ENCODE data around the gene TRMT1.
"Not testable (repeated sequence)": the region's sequence is repeated elsewhere in the genome, so short reads cannot be mapped to it uniquely, and the experiment has no call there.

The TRMT1 gene

DNA sequence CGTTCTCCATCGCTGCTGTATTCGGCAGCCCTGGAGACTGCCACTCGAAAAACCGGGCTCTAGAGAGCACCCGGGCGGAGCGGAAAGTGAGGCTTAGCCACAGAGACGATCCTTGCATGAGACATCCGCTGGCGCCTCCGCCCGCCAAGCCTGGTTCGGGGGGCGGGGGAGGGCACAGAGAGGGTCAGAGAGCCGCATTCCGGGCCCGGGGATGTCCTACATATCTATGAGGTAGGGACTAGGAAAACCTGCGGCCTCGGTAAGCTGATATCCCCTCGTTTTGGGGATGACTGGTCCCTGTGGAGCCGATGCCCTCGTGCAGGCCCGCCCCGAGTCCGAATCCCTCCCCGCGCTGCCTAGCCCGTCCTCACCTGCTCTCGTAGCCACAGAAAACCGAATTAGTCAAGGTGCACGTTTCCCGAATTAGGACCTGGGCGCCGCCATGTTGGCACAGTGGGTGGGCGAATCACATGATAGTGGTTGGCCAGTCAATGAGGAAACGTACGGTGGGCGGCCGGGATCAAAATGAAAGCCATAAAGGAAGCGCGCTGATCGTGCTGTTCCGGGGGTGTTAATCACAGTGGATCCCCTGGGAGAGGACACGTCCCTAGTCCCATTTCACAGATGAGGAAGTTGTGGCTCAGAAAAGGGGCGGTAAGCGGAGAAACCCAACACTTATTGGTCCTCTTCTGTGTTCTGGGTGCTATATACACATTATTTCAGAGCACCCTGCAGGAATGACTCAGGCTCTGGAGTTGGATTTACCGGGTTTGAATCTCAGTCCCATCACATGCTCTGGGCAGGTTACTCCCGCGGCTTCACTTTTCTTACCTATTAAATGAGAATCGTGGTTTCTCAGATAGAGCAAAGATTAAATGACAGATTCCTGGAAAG is at the start of gene TRMT1:
Gene TRMT1, minus strand, starts transcription at position 459 of the 894 bp plus-strand sequence. Its CDS starts 341 bp downstream, at position 118.
- peak; percentile 93 for DNase-seq

DNA sequence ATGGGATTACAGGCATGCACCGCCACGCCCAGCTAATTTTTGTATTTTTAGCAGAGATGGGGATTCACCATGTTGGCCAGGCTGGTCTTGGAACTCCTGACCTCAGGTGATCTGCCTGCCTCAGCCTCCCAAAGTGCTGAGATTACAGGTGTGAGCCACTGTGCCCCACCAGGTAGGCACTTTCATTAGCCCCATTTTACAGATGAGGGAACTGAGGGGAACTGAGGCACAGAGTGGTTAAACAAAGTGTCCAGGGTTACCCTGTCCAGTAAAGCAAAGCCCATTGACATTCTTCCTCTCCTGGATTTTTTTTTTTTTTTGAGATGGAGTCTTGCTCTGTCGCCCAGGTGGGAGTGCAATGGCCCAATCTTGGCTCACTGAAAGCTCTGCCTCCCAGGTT is 49.6 kb upstream of the TRMT1 start:
- DNase-seq, result not testable (repeated sequence)

DNA sequence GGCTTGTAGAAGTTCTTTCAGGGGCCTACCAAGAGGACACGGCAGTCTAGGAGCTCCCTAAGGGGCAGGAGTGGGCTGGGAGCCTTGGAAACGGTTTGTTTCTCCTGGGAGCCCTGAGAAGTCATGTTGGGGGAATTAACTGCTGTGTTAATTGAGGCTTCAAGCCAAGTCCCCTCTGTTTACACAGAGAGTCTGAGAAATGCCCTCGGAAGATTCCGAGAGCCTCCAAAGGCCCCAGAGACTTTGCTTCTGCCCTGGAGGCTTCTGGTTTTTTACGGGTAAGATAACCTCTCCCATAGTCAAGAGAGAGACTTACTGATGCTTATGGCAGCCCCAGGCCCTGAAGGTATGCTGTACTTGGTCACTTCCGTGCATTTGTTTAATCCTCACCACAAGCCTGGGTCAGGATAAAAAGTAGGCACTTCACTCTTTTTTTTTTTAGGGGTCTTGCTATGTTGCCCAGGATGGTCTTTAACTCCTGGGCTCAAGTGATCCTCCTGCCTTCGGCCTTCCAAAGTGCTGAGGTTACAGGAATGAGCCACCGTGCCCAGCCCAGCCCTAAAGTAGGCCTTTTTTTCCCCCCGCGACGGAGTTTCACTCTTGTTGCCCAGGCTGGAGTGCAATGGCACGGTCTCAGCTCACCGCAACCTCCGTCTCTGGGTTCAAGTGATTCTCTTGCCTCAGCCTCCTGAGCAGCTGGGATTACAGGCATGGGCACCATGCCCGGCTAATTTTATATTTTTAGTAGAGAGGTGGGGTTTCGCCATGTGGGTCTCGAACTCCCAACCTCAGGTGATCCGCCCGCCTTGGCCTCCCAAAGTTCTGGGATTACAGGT is 48.8 kb upstream of the TRMT1 start:
- no peak for DNase-seq

DNA sequence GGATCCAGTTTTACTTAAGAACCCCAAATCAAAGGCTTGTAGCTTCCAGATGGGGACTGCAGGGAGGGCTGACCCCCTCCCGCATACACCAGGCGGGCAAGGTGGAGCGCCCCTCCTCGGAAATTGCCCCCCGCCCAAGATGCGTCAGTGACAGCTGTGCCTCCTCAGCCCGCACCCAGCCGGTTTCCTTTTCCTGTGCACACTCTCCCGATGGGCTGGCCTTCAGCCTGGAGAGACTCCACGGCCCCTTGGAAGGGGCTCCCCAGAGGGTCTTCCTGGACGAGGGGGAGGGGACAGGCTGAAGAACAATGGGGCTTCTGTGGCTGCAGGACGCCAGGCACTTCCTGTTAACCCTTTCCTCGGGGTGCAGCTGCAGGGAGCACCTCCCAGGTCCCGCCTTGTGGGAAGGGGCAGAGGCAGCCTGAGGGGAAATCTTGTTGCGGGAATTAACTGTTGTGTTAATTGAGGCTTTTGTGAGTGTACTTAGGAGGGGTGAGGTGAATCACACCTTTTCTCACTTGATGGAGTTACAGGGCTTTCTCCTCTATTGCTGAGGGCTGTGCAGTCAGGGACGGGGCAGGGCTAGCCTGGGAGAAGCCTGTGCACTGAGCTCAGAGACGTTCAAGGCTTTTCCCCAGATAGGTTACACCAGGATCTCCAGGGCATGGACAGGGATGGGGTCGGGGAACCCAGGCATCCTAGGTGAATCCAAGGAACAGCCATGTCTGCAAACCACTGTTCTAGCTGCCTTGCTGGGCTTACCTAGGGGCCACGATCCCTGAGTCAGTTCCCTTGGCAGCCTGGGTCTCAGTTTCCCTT is 48.0 kb upstream of the TRMT1 start:
- peak; percentile 73 for DNase-seq

DNA sequence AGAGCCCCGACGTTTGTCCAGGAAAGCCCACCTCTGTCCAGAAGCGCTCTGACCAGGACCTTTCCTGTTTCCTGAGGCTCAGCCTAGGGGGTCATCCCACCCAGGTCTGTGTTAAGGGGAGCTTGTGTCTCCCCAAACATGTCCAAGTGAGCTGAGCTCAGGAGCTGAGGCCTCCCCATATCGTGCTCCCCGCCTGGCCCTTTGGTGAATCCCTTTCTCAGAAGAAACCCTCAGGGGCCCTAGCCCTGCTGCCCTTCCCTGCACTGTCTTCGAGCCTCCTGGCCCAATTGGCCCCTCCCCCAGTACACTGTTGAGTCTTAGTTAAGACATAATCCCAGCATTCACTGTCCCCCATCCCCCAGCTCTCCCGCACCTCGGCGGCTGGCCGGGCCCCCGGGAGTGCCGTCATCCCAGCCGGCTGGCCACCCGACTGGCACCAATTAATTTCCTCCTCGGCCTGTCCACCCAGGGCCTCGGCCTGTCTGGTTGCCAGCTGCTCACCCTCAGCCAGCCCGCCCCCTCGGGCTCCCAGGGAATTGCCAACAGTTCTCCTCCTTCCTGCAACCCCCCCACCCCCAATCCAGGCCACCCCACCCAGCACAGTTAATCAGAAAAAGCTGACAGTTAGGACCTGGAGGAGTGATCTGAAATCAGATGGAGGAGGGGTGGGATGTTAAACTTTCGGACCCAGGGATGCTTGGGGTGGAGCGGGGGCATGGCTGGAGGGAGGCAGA is 47.2 kb upstream of the TRMT1 start:
- DNase-seq, result peak; percentile 89

DNA sequence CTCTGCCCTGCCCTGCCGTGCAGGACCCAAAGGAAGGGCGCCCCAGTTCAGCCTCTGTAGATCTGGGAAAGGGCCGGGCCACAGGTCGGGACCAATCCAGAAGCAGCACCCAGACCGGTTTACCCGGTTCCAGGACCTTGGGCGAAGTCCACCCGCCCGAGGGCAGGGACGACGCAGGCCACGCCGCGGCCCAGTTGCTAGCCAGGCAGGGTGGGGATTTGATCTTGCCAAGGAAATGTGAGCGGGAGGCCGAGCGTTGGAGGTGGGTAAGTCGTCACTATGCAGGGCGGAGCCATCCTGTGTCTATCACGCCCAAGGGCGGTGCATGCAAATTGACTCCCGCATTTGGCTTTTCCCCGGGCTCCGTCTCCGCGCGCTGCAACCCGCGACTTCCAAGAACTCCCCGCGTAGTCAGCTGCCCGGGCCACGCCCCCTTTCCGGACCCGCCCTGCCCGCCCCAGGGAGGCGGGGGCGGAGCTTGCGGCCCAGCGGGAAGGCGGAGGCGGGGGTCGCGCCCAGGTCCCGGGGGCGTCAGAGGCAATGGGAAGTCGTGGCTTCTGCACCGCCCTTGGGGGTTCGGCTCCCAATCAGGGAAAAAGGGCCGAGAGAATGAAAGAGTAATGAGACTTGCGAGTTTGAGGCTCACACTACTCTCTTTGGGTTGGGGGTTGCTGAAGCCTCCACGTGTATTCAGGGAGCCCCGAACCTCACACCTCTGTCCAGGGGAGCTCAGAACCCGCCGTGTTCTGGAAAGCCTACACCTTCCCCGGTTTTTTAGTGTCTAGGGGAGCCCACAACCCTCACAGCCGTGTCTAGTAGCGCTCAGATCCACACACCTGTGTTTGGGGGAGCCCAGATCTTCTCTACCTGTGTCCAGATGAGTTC is 46.4 kb upstream of the TRMT1 start:
- DNase-seq, result peak; percentile 98

DNA sequence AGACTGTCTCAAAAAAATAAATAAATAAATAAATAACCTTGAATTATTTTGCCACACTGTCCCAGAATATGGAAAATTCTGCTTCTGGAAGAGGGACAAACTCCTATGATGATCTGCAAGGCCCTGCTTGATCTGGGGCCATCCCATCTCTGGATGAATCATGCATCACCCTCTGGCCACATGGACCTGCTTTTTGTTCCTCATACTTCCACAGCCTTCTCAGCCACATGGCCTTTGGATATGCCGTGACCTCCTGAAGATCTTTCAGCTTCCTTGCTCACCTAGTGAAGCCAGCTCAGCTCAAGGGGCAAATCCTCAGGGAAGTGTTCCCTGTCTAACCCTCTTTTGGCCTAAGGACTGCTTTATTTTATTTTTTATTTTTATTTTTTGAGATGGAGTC is 44.0 kb upstream of the TRMT1 start:
- no peak for DNase-seq

DNA sequence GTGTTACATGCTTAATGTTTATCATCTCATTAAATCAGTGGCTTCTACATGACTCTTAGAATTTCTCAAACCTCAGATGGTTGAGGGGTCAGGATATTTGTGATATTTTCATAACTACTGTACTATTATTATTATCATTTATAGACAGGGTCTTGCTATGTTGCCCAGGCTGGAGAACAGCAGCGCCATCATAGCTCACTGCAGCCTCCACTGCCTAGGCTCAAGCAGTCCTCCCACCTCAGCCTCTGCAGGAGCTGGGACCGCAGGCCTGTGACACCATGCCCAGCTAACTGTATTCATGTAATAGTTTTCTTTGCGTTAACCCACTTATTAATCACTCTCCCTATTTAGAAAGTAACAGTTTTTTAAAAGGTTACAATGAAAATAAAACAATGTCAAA is 43.2 kb upstream of the TRMT1 start:
- no peak for DNase-seq

DNA sequence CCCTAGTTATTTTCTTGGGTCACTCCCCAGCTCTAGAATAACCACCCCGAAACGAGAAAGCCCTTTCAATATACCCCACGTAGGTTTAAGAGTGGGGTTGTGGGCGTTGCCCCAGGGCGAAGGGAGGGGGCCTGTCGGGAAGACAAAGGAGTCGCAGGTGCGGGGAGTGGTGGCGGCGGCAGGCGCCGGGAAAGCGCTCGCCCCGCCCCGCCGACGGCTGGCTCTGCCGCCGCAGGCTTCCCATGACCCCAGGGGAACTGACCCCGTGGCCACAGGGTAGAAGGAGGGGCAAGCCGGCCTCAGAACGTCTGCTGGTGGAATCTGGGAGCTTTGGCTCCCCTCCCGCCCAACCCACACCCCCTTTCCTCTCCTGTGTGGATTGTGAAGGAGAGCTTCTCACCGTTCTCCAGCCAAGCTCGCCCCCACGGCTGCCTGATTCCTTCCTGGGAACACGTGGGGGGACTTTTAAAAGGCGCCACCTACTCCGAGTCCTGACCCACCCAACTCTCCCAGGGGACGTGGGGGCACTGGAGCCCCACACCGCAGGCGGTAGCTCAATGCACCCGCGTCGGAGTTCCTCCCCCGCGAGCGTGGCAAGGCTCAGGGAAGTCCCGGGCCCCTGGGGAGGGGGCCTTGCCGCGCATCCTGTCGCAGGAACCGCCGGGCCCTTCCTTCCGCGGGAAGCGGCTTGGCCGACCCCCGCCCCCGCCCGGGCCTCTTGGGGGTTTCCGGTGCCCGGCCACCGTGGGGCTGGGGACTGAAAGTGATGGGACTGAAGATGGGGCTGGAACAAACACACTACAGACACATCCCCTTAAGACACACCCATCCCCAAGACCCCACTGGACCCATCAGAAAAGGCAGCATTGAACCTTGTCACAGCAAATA is 39.2 kb upstream of the TRMT1 start:
- DNase-seq, result peak; percentile 77

DNA sequence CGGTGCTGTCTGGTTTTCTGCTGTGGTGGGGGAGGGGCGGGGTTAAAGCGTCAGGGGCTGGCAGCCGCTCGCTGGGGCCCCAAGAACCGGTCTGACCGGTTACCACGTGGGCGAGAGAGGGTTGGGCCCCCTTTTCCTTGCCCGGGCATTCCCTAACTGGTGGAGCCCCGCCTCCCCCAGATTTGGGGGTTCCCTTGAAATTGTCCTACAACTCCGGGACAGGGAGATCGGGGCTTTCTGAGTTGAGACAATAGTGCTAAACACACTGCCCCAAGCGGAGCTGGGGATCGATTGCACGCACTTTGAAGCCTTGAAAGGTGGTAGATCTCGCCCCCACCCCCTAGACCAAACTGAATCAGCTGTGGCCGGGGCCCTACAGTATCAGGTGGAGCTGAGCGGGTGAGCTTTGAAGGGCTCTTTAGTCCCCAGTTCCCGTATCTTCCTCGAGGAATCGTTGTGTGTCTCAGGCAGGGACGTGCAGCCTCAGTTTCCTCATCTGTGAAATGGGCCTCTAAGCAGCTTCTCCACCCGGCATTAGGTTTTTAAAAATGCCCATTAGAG is 38.5 kb upstream of the TRMT1 start:
- DNase-seq, result peak; percentile 65

DNA sequence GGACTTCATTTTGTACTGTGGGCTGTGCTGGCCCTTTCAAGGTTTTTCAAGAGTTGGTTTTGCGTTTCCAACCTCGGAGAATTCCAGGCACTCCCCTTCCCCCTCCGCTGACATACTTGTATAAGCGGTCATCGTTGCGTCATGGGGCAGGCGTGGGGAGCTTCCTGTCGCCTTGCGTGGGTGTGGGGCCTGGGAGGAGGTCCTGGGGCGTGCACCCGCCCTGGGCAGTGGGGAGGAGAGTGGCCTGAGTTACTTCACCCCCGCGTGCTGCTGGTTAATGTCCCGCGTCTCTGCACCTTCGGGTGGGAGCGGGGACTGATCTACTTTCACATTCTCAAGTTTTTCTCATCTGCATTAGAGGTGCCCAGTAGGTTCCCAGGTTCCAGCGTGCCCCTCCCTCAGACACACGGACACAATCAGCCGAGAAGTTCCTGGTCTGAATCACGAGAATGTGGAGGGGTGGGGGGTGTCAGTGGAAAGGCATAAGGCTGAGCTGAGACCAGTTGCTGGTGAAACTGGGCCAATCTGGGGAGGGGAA is 37.8 kb upstream of the TRMT1 start:
- peak; percentile 94 for DNase-seq

DNA sequence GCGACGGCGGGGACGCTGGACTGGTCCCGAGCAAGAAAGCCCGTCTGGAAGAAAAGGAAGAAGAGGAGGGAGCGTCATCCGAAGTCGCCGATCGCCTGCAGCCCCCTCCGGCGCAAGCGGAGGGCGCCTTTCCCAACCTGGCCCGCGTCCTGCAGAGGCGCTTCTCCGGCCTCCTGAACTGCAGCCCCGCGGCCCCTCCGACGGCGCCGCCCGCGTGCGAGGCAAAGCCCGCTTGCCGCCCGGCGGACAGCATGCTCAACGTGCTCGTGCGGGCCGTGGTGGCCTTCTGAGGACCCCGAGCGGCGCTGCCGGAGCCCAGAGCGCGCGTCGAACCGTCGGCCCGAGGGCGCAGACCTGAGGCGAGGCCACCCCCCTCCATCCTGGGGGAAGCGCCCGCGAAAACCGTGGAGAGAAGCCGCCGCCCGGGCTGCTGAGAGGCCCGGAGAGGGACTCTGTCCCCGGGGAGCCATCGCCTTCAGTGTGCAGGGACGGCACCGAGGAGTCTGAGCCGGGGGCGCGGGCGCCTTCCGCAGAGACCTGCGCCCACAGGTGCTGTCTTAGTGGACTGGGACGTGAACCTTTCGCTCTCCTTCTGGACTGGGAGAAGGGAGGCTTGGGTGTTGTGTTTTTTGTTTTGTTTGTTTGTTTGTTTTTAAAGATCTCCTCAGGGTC is 37.2 kb upstream of the TRMT1 start:
- DNase-seq, result no peak

DNA sequence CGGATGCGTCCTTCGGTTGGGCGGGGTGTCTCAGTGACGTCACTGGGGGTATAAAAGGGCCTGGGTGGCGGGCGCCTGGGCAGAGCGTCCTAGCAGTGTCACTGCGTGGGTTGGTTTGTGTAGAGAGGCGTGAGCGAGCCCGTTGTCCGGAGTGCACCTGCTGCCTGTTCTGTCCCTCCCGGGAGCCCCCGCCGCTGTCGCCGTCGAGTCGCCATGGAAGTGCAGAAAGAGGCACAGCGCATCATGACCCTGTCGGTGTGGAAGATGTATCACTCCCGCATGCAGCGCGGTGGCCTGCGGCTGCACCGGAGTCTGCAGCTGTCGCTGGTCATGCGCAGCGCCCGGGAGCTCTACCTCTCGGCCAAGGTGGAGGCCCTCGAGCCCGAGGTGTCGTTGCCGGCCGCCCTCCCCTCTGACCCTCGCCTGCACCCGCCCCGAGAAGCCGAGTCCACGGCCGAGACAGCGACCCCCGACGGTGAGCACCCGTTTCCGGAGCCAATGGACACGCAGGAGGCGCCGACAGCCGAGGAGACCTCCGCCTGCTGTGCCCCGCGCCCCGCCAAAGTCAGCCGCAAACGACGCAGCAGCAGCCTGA is 36.5 kb upstream of the TRMT1 start:
- peak; percentile 96 for DNase-seq

DNA sequence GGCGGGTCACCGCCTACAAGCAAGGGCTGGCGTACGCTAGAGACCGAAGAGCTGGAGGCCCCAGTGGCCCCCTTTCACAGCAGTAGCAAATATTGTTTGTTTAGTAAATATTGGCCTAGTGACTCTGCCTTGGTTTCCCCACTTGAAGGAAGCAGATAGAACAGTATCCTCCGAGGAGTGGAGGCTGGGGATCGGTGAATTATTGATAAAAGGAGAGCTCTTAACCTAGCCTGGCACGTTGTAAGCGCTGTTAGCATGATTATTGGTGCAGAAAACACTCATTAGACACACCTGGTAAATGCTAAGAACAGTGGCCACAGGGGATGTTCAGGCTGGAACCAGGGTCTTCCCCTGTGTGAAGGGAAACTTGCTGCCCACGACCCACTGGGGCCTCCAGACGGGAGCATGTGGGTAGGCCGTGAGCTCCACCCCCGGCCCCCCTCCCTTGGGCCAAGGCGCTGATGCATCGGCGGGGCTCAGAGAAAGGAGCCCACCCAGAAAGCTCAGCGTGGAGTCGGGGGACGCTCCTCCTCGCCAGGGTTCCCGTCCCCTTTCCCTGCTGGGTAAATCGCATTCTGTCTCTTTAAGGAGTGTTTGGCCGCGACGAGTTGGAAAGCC is 35.9 kb upstream of the TRMT1 start:
- no peak for DNase-seq

DNA sequence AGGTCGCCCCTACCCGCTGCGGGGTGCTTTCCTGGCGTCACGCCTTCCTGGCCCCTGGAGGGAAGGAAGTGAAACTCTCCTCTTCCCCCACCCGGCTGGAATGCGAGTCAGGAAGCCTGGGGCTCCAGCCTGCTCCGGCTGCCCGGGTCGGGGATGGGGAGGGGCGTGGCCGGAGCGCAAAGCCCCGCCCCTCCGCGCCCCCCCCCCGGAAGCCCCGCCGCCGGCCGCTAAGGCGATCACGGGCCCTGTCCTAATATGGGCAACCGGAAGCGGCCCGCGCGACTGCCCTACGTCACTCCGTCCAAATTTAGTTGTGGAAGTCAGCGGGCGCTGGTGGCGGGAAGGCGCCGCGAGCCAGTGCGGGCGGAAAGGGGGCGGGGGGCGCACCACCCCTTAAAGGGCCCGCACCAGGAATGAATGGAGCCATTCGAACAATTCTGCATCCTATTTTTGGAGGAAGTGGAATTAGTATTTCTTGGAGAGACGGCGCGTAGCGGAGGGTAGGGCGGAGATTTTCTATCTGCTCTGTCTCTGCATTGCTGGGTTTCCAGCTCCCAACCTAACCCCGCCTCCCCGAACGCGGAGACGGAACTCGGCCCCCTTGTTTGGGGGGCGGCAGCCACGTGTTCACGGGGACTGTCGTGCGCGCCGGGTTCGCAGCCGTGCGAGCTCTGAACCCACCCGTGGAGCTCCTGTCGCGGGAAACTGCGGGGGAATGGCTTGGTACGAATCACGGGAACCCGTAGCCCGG is 35.2 kb upstream of the TRMT1 start:
- peak; percentile 98 for DNase-seq

DNA sequence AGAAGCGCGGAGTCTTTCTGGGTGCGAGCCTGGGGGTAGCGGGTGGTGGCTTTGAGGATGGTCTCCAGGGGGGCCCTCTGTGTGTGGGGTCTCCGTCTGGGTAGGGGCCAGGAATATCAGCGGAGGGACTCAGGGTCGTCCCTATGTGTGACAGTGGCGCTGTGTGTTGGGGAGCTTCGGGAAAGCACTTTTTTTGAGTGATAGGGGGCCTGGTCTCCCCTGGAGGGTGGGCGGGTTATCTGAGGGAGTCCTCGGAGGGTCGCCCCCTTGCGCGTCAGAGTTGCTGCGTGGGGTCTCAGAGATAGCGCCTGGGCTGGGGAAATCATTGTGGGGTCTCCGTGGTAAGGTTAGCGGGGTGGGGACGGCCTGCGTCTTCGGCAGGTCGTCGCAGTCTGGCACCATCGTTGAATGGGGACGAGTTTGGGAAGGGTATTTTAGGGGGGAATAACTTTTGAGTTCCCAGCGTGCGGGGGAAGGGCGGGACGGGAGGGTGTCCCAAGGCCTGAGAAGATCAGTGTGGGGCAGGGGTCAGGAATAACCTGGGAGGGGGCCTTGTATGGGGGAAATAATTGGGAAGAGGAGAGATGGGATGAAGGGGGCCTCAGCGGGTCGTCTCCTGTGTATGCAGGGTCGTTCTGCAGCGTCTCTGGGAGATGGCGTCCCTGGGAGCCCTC is 34.5 kb upstream of the TRMT1 start:
- no peak for DNase-seq
